Activated naive CD4-positive, alpha-beta T cell treated with Interleukin-2 at 50 U/mL for 16 hours (primary cell): Measurements from ENCODE around the gene SORCS3.

ENCODE experiments used
- DNase-seq: peaks from one replicate; pipeline ENCODE4 v3.0.0-alpha.2; 2020

The SORCS3 gene

GRCh38 chr10:105197598-105198364, 556.7 kb downstream of the SORCS3 start:
- DNase-seq, result no peak

DNA sequence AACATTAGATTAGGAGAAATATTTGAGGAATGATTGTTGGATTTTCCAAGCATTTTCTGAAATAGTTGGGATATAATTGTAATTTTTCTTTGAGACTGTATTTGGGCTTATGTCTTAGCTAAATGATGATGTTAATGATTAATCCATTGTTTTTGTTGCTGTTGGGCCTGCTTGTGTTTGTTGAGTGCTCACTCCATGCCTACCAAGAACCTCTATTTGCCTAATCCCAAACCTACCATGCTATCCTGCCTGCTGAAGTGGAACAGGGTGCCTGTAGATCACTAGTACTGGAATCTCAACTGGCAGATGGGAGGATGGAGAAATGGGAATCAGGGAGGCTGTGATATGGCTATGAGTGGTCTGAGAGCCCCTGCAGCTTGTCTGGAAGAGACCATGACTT, 565.5 kb downstream of the SORCS3 start:
- DNase-seq, result no peak

GRCh38 chr10:105207476-105207995, 566.4 kb downstream of the SORCS3 start:
- DNase-seq, result no peak

- no peak for DNase-seq
Observed at GRCh38 chr10:105210546-105210945, 569.5 kb downstream of the SORCS3 start.

DNA sequence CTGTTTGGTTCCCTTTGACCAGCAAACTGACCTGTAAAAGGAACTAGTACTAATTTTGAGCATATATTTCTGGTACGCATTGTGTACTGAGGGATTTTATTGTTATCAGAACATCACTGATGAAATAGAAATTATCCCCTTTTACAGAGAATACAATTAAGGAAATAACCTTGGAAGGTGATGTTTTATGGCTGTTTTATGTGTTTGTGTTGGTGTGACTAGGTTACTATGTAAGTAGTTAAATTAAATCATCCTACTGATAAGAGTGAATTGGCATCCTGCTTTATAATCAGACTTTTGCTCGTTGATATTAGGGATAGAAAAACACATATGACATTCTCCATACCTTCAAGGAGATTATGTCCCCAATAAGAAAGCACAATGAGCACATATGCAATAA, 596.6 kb downstream of the SORCS3 start:
- no peak for DNase-seq

DNA sequence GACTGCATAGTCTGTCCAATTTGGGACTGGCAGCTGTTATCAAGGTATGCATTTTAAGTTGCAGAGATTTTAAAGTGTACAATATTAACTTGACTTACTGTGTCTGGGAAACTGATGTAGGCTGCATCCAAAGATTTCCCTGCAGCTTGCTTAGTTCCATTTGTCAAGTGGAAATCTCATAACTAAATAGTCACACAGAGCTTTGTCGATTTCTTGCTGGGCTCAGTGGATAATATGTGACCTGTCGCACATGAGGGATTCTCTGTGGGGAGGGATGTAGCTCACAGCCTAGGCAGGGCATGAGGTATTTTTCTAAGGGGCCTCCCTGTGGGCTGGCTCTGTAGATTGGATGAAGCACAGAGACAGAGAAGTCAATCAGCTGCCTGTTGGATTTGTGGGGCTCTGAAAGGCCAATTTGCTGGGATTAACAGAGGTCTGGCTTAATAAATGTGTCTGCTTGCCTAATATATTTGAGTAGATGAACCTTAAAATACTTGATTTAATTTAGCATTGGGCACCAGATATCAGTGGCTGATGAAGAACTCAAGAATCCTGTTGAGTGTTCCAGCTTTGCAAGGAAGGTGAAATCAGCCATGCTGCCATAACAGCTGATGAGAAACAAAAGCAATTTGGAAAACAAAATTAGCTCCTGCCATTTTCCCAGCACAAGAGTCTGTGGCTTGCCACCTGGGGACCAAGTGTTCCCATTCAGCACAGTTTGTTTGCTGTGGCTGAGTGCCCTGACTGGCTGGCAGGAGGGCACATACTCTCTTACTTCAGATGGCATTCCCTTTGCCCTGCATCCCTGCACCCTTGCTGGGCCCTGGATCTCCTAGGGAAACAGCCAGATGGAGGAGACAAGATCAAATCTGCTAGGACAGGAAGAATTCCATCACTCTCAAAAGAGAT, 598.5 kb downstream of the SORCS3 start:
- no peak for DNase-seq

- DNase-seq, result no peak
Observed at GRCh38 chr10:105241254-105241653, 600.2 kb downstream of the SORCS3 start.

DNA sequence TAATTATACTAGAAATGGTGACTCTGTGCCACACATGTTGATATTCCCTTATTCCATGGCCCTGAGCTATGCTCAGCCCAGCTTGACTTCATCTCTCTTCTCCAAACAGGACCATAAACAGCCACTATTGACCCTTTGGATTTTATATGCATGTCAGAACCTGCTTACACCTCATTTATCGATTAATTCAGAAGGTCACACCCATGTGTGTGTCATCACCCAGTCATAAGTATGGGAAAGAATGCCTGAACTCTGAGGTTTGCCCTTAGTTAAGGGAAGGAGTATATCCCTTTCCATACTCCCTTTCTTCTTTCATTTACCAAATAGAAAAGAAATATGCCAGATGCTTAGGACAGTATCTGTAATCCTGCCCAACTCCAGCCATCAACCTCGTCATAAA, 602.3 kb downstream of the SORCS3 start:
- no peak for DNase-seq

DNA sequence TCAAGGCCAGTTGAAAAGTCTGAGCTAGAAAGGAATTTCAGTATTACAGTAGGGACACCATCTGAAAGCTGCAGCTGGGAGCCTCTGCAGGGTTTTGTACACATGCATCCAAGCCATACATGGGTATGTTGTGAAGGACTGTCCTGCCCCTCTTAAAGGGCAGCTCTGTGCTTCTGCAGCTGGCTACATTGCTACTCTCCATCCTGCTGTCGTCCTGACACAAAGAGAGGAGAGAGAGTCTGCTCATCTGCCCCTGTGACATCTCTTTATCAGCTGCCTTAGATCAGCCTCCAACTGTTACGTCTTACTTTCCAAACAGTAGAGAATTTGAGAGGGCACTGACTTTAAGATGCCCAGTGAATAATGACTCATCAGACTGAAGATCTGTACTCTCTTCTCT, 602.7 kb downstream of the SORCS3 start:
- no peak for DNase-seq

GRCh38 chr10:105247831-105248499, 606.9 kb downstream of the SORCS3 start:
- DNase-seq, result no peak

- DNase-seq, result no peak
Observed at GRCh38 chr10:105252911-105253310, 611.8 kb downstream of the SORCS3 start.

DNA sequence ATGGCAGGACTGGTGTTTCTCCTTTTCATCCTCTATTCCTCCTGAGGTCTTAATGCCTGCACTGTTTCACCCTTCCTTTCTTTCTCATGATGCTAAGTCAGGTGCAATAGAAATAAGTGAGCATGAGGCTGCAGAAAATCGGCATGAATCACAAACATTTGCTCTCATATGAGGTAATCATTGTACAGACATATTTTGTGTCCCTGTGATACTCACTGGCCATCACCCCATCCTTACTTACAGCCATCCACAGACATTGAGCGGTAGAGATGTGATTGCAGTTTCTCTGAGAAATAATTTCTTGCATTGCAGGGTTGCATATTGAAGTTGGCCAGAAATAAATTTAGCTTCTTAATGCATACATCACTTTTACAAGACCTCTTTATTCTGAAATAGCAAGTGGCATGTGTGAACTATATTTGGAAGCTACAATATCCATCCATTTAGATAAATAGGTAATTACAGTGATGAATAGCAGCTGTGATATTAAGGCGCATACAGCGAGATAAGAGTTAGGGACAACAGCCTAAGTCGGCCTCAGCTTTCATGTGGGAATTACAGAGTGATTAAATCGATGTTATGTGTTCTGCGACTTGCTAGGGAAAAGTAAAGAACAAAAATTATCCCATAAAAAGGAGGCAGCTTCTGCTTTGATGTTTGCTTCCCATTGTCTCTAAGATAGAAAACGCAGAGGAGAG, 612.6 kb downstream of the SORCS3 start:
- no peak for DNase-seq

DNA sequence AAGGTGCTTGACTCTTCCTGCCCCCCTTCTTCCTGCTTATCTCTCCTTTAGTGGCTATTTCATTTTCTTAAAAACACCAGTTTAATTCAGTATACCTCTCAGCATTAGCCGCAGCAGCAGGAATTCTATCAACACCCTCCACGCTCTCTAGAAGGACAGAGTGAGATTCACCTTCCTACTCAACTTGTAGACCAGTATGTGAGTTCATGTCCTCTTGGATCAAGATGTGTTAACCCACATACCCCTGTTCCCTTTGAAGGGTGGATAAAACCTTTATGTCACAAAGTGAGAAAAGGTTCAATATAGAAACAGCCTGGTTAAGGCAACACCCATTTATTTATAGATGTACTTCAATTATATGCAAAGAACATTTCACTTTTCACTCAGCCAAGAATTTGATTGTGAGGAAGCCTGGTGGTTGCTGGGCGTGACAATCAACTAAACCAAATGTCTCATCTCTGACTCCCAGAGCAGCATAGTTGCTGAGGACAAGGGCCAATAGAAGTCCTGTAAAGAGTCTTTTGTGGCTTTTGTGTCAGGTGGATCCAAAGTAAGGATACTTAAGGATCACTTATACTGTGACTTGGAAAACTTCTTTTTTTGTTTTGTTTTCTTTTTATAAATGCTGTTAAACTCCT, 617.1 kb downstream of the SORCS3 start:
- no peak for DNase-seq

DNA sequence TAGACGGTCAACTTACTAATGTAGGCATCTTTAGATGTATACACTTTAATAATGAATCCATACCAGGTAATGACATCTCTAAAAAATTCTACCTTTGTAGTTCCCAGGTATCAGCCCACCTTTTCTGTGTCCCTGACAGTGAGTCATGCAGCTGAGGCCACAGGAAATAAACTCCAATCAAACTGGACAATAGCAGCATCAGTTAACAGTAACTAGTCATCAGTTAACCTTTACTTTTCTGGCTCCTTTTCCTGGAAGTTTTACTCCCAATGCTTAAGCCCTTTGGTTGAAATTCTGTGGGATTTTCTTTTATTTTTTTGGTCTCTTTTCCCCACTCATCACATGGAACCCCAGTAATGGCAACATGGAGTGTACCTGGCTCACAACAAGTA, 617.6 kb downstream of the SORCS3 start:
- no peak for DNase-seq

DNA sequence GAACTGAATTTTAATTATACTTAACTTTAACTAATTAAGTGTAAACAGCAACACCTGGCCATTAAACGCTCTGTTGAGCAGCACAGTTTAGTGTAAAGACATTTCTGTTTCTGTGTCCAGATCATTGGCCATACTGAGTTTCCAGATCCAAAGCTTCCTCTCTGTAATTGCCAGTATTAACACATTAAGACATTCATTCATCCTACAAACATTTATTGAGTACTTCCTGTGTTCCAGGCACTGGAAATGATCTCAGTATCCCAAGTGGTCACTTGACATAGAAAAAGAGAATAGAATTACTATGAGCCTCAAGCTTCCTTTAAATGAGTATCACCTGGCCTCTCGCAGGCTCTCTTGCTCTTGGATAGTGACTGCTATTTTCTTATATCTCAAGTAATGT, 618.1 kb downstream of the SORCS3 start:
- no peak for DNase-seq

- no peak for DNase-seq
Observed at GRCh38 chr10:105262666-105263065, 621.6 kb downstream of the SORCS3 start.

DNA sequence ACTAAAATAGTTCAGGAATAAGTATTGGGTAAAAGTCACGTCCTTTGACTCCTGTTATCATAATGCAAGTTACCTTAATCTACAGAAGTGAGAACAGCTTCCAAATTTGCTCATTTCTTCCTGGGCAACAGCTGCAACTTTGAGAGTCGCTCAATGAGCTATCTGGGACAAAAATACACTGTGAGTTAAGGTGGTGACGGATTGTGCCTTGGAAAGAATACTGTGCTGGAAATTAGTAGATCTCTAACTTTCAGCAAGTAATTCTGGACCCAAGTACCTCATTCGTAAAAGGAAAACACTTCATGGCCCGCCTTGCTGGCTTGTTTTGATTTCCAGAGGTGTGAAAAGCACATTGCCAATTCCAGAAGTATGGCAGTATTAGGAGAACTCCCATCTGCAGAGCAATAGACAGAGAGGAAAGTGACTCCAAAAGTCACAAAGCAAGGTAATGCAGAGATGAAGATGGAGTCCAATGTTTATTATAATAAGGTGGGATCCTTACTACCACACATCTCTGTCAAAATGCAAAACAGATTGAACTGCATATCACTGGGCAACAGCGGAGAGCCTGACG, 626.0 kb downstream of the SORCS3 start:
- DNase-seq, result no peak

DNA sequence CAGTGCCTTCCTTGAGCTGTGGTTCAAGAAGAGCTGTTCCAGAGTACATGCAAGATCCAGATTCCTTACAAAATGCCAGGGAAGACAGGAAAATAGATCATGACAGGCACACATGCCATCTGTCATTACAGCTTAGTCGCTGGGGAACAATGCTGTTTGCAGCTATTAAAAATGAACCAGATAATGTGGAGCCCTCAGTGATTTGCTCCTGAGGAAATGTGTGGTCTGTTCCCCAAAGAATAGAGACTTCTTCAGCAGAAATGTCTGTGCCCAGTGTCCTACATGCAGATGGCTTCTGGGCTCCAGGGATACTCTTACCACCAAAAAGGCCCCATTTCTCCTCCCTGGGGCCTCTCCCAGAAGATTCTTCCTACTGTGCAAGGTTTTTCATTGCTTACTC, 627.9 kb downstream of the SORCS3 start:
- no peak for DNase-seq

DNA sequence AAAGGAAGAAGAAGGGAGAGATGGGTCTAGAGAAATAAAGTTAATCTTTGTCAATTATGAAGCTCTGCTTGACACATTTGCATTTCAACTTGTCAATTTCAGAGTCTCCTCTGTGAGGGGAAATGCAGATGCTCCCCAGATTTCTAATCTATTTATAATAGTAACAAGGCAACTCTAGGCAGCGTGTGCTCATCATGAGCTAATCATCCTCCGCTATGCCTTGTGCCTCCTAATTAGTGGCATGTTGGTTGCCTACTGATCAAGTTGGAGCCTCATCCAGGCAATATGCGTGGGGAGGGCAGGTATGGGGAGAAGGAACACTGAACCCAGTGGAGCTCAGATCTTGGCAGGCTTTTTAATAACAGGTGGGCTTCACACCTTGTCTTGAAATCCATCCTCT, 628.6 kb downstream of the SORCS3 start:
- DNase-seq, result no peak

- no peak for DNase-seq
Observed at GRCh38 chr10:105274556-105275070, 633.5 kb downstream of the SORCS3 start.

DNA sequence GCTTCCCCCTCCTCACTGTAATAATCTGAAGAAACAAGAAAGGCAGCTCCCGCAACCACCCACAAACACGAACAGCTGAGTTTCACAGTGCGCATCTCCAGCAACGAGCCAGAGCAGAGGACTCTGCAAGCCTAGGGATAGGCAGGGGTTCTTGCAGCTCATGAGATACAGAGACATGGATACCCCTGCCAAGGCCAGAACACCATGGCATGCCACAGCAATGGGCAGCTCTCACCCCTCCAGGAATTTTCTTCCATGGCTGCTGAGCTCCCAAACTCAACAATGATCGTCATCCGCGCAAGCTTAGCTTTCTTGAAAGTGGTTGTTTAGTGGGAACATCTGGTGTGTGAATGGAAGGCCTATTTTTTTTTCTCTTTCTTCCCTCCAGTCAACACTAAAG, 637.3 kb downstream of the SORCS3 start:
- no peak for DNase-seq

DNA sequence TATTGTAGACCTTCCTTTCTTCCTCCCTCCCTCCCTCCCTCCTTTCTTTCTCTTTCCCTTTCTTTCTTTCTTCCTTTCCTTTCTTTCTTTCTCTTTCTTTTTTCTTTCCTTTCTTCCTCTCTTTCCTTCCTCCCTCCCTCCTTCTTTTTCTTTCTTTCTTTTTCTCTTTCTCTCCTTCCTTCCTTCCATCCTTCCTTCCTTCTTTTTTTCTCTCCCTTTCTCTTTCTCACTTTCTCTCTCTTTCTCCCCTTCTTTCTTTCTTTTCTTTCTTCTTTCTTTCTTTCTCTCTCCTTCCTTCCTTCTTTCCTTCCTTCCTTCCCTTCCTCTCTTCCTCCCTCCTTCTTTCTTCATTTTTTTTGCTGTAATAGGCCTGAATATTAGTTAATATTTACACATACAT, 638.0 kb downstream of the SORCS3 start:
- no peak for DNase-seq
